H9 (cell line): ENCODE data around the gene RABGAP1. TPM values are rescaled to one million over a fixed set of nuclear protein-coding genes. Genes with fewer than 3 reads are reported as not detected.

Experiments used
- DNase-seq: peaks from one replicate; pipeline ENCODE4 v3.0.0-alpha.2; 2017
- H2AFZ ChIP-seq: one replicate; pipeline ENCODE4 v1.6.1; 2013; ENCODE audit warnings: mild to moderate bottlenecking, low read length, control low read depth, moderate library complexity
- H2AK5ac ChIP-seq: 2 replicates; pipeline ENCODE4 v1.6.1; 2013; ENCODE audit warnings: low read length, control low read depth, mixed read lengths; ENCODE audit not compliant: insufficient read length
- H2BK120ac ChIP-seq: one replicate; pipeline ENCODE4 v1.6.1; 2013; ENCODE audit warnings: low read depth, mild to moderate bottlenecking, low read length, control low read depth, inconsistent platforms; ENCODE audit not compliant: poor library complexity, severe bottlenecking
- H2BK12ac ChIP-seq: 2 replicates; pipeline ENCODE4 v1.6.1; 2013; ENCODE audit warnings: low read length, control low read depth, mixed read lengths, low read depth; ENCODE audit not compliant: insufficient read length
- H2BK15ac ChIP-seq: 2 replicates; pipeline ENCODE4 v1.6.1; 2013; ENCODE audit warnings: low read depth, low read length, control low read depth
- H2BK20ac ChIP-seq: one replicate; pipeline ENCODE4 v1.6.1; 2013; ENCODE audit warnings: low read depth, mild to moderate bottlenecking, low read length, control low read depth, inconsistent platforms; ENCODE audit not compliant: poor library complexity, severe bottlenecking
- H2BK5ac ChIP-seq: 2 replicates; pipeline ENCODE4 v1.6.1; 2013; ENCODE audit warnings: low read length, control low read depth, mixed read lengths; ENCODE audit not compliant: insufficient read length
- H3K14ac ChIP-seq: 2 replicates; pipeline ENCODE4 v1.6.1; 2013; ENCODE audit warnings: low read length, control low read depth; ENCODE audit not compliant: insufficient read depth
- H3K18ac ChIP-seq: 2 replicates; pipeline ENCODE4 v1.6.1; 2013; ENCODE audit warnings: low read depth, mild to moderate bottlenecking, mixed read lengths, low read length, control low read depth; ENCODE audit not compliant: insufficient read length
- H3K23ac ChIP-seq: 2 replicates; pipeline ENCODE4 v1.6.1; 2013; ENCODE audit warnings: low read length, control low read depth, mixed read lengths, low read depth; ENCODE audit not compliant: insufficient read length
- H3K23me2 ChIP-seq: 2 replicates; pipeline ENCODE4 v1.6.1; 2013; ENCODE audit warnings: low read depth, mild to moderate bottlenecking, mixed read lengths, low read length, control low read depth; ENCODE audit not compliant: insufficient read length, poor library complexity, severe bottlenecking
- H3K27ac ChIP-seq: 2 replicates; pipeline ENCODE4 v1.5.1; 2013; ENCODE audit warnings: low read length, control low read depth, mixed read lengths, low read depth; ENCODE audit not compliant: insufficient read length
- H3K27me3 ChIP-seq: 2 replicates; pipeline ENCODE4 v1.6.1; 2013; ENCODE audit warnings: low read length, control low read depth, inconsistent platforms; ENCODE audit not compliant: insufficient read depth
- H3K4ac ChIP-seq: 2 replicates; pipeline ENCODE4 v1.6.1; 2013; ENCODE audit warnings: low read depth, mild to moderate bottlenecking, control low read depth, inconsistent platforms, low read length, moderate library complexity
- H3K4me1 ChIP-seq: 2 replicates; pipeline ENCODE4 v1.6.1; 2013; ENCODE audit warnings: low read length, control low read depth, inconsistent platforms; ENCODE audit not compliant: insufficient read depth
- H3K4me2 ChIP-seq: 2 replicates; pipeline ENCODE4 v1.6.1; 2013; ENCODE audit warnings: low read length, control low read depth, mixed read lengths; ENCODE audit not compliant: insufficient read length, insufficient read depth
- H3K56ac ChIP-seq: 2 replicates; pipeline ENCODE4 v1.6.1; 2013; ENCODE audit warnings: low read depth, mild to moderate bottlenecking, mixed read lengths, low read length, control low read depth; ENCODE audit not compliant: insufficient read length
- H3K79me1 ChIP-seq: 2 replicates; pipeline ENCODE4 v1.6.1; 2013; ENCODE audit warnings: low read depth, mild to moderate bottlenecking, moderate library complexity, low read length, control low read depth, inconsistent platforms; ENCODE audit not compliant: insufficient read depth, poor library complexity, severe bottlenecking
- H3K79me2 ChIP-seq: 2 replicates; pipeline ENCODE4 v1.6.1; 2013; ENCODE audit warnings: low read length, control low read depth, inconsistent platforms; ENCODE audit not compliant: insufficient read depth
- H3K9ac ChIP-seq: 2 replicates; pipeline ENCODE4 v1.6.1; 2013; ENCODE audit warnings: low read length, control low read depth, mixed read lengths; ENCODE audit not compliant: insufficient read length; ENCODE audit errors: extremely low read depth
- H3K9me3 ChIP-seq: one replicate; pipeline ENCODE4 v1.6.1; 2013; ENCODE audit warnings: low read depth, low read length, inconsistent platforms; ENCODE audit not compliant: control insufficient read depth
- H3T11ph ChIP-seq: one replicate; pipeline ENCODE4 v1.6.1; 2013; ENCODE audit warnings: mild to moderate bottlenecking, low read length, control low read depth, inconsistent platforms
- H4K20me1 ChIP-seq: one replicate; pipeline ENCODE4 v1.6.1; 2013; ENCODE audit not compliant: control insufficient read depth, insufficient read length, insufficient read depth
- H4K5ac ChIP-seq: 2 replicates; pipeline ENCODE4 v1.6.1; 2013; ENCODE audit warnings: low read depth, mild to moderate bottlenecking, mixed read lengths, low read length, control low read depth; ENCODE audit not compliant: insufficient read length
- H4K8ac ChIP-seq: replicated peaks from 2 replicates; pipeline ENCODE4 v1.6.1; 2013; ENCODE audit warnings: low read length, control low read depth, mixed read lengths, low read depth; ENCODE audit not compliant: insufficient read length
- H4K91ac ChIP-seq: 2 replicates; pipeline ENCODE4 v1.6.1; 2013; ENCODE audit warnings: low read depth, mild to moderate bottlenecking, moderate library complexity, mixed read lengths, low read length, control low read depth; ENCODE audit not compliant: insufficient read length
- H3K27ac Mint-ChIP-seq, 3 experiments: 2 replicates in 2 of 3; 3 replicates in 1 of 3; pipeline ENCODE4 v1.8.0; 2020 to 2021; ENCODE audit warnings: mixed read lengths in 3 of 3, mild to moderate bottlenecking in 1 of 3, moderate library complexity in 1 of 3
- H3K27me3 Mint-ChIP-seq: 2 replicates; pipeline ENCODE4 v1.8.0; 2021; ENCODE audit warnings: low read depth, mild to moderate bottlenecking, moderate library complexity, mixed read lengths
- H3K36me3 Mint-ChIP-seq, 3 experiments: 2 replicates in 2 of 3; 3 replicates in 1 of 3; pipeline ENCODE4 v1.8.0; 2020 to 2021; ENCODE audit warnings: low read depth in 3 of 3, mixed read lengths in 3 of 3; ENCODE audit not compliant: insufficient read depth in 1 of 3
- H3K4me1 Mint-ChIP-seq, 2 experiments: 2 replicates each; pipeline ENCODE4 v1.8.0; 2020; ENCODE audit warnings: mixed read lengths in 2 of 2
- H3K4me3 Mint-ChIP-seq, 2 experiments: 2 replicates in 1 of 2; 3 replicates in 1 of 2; pipeline ENCODE4 v1.8.0; 2020 to 2021; ENCODE audit warnings: mild to moderate bottlenecking in 2 of 2, mixed read lengths in 2 of 2, moderate library complexity in 1 of 2
- H3K9me3 Mint-ChIP-seq, 2 experiments: 2 replicates in 1 of 2; 3 replicates in 1 of 2; pipeline ENCODE4 v1.8.0; 2020; ENCODE audit warnings: mild to moderate bottlenecking in 2 of 2, mixed read lengths in 2 of 2, moderate library complexity in 1 of 2
- WGBS: extraction: QIAGEN DNeasy Blood & Tissue Kit; methylation state at CpG from one replicate; pipeline ENCODE4 v1.1.7; 2013; ENCODE audit warnings: missing lambda C conversion rate, low lambda C conversion rate, mixed read lengths; ENCODE audit not compliant: insufficient read length; ENCODE audit errors: extremely low coverage; 5-methylcytosine and 5-hydroxymethylcytosine counted together
- total RNA-seq: library from RNA; stranded (reverse); gene quantifications from 2 replicates; pipeline ENCODE4 v1.2.1, GENCODE V29; 2021
- TF ChIP-seq, protein P1 (sequence below): fragments of 200-600 bp; sonication (generic); conservative IDR thresholded peaks from 3 replicates; pipeline ENCODE4 v1.8.0; 2021; ENCODE audit warnings: antibody characterized with exemption, mild to moderate bottlenecking

RABGAP1 gene
- total RNA-seq, 1 experiment from 2014 or later = 31.6 TPM

GRCh38 chr9:123150708-123151503, 210.1 kb downstream of the RABGAP1 start:
- Histone ChIP-seq H2BK15ac (no peak overlapping the region), H3K56ac (no peak overlapping the region), H3K4me2 (no peak overlapping the region), H3K14ac (no peak overlapping the region), H3K4ac (no peak overlapping the region), H3T11ph (no peak overlapping the region), H2BK12ac (no peak overlapping the region), H2AFZ (no peak overlapping the region), H3K79me1 (no peaks in the 10 kb centered on the region), H3K9me3 (no peaks in the 10 kb centered on the region), H4K91ac (no peak overlapping the region), H3K23me2 (no peaks in the 10 kb centered on the region), H4K5ac (no peak overlapping the region), H2BK5ac (no peak overlapping the region), H4K8ac (no peak overlapping the region), H2BK20ac (no peak overlapping the region), H4K20me1 (no peaks in the 10 kb centered on the region), H3K23ac (no peak overlapping the region), H2BK120ac (no peak overlapping the region), H2AK5ac (no peak overlapping the region), H3K9ac (no peak overlapping the region), H3K79me2 (no peaks in the 10 kb centered on the region), H3K27me3 (no peaks in the 10 kb centered on the region), H3K27ac (no peak overlapping the region), H3K18ac (no peak overlapping the region), H3K4me1 (no peaks in the 10 kb centered on the region)
- no peak overlapping the region for H3K4me3 Mint-ChIP-seq
- TF ChIP-seq, protein P1, sequence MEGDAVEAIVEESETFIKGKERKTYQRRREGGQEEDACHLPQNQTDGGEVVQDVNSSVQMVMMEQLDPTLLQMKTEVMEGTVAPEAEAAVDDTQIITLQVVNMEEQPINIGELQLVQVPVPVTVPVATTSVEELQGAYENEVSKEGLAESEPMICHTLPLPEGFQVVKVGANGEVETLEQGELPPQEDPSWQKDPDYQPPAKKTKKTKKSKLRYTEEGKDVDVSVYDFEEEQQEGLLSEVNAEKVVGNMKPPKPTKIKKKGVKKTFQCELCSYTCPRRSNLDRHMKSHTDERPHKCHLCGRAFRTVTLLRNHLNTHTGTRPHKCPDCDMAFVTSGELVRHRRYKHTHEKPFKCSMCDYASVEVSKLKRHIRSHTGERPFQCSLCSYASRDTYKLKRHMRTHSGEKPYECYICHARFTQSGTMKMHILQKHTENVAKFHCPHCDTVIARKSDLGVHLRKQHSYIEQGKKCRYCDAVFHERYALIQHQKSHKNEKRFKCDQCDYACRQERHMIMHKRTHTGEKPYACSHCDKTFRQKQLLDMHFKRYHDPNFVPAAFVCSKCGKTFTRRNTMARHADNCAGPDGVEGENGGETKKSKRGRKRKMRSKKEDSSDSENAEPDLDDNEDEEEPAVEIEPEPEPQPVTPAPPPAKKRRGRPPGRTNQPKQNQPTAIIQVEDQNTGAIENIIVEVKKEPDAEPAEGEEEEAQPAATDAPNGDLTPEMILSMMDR = no peak
- H3K27me3 Mint-ChIP-seq = no peaks in the 10 kb centered on the region
- no CpG with 5 or more reads among the region's 5 CpGs for WGBS
- no peaks in the 10 kb centered on the region for H3K9me3 Mint-ChIP-seq
- no peak for DNase-seq
- H3K27ac Mint-ChIP-seq = no peak overlapping the region
- no peaks in the 10 kb centered on the region for H3K4me1 Mint-ChIP-seq
- peaks cover 4 to 26% (median 18%) of the 10 kb centered on the region in 3 experiments; a peak in 6 of 7 replicates for H3K36me3 Mint-ChIP-seq

Other genes with a start within 250 kb of the RABGAP1 start
- gene OR1L4, start 217.0 kb upstream of the RABGAP1 start, total RNA-seq = not detected in 2 replicates
- gene OR1L6, start 198.7 kb upstream of the RABGAP1 start, total RNA-seq = not detected in 2 replicates
- gene OR5C1, start 152.1 kb upstream of the RABGAP1 start, total RNA-seq = not detected in 2 replicates
- not detected in 2 replicates for gene OR1K1, start 140.9 kb upstream of the RABGAP1 start, total RNA-seq
- 24.3 and 25.6 TPM in 2 replicates for gene PDCL, start 112.4 kb upstream of the RABGAP1 start, total RNA-seq
- 49.0 and 49.8 TPM in 2 replicates for gene RC3H2, start 35.7 kb upstream of the RABGAP1 start, total RNA-seq
- gene ZBTB6, start 27.7 kb upstream of the RABGAP1 start, total RNA-seq = 10.2 and 10.6 TPM in 2 replicates
- 5.8 and 6.1 TPM in 2 replicates for gene ZBTB26, start 9.5 kb upstream of the RABGAP1 start, total RNA-seq
- gene GPR21, start 92.6 kb downstream of the RABGAP1 start, total RNA-seq = 0.87 and 1.0 TPM in 2 replicates